ENCODE results near the gene PARL.

- TF ChIP-seq FOXK2 (IDR thresholded peaks at IDR 0.05) (no peak), FOXA1 (IDR thresholded peaks at IDR 0.05) (no peak), FOXM1 (IDR thresholded peaks at IDR 0.05; ENCODE audit: borderline replicate concordance) (no peak), L3MBTL2 (conservative IDR thresholded peaks at IDR 0.05) (no peak), CTBP1 (IDR thresholded peaks at IDR 0.05; ENCODE audit: borderline replicate concordance) (no peak), SP1 (IDR thresholded peaks at IDR 0.05) (no peak), ARNT (IDR thresholded peaks at IDR 0.05) (no peak), ZNF384 (IDR thresholded peaks at IDR 0.05) (no peak), ELF4 (IDR thresholded peaks at IDR 0.05) (no peak), PKNOX1 (IDR thresholded peaks at IDR 0.05) (no peak), TARDBP (IDR thresholded peaks at IDR 0.05) (no peak), SUZ12 (IDR thresholded peaks at IDR 0.05) (no peak), BHLHE40 (IDR thresholded peaks at IDR 0.05; ENCODE audit: borderline replicate concordance) (no peak)
Observed at GRCh38 chr3:183896184-183896583, 11.5 kb upstream of the PARL start.

Data from HEK293T (cell line).